Measurements from ENCODE around the gene FILIP1.

Gene FILIP1

DNA sequence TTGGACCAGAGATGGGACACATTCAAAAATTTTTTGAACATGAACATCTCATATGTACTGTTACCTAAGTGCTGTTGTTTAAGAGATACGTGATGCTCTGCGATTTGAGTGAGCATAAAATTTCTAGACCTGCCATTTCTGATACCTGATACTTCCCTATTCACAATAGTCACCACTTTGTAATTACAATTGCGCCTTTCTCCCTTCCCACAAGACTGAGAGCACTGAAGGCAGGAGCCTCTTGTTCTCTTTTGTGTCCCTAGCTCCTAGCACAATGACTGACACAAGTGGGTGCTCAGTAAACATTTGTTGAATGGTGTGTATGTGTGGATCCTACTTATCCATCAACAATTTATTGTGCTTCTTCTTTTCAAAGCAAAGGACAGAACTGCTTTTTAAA lies 116.2 kb downstream of the FILIP1 start:
- no peak for DNase-seq

DNA sequence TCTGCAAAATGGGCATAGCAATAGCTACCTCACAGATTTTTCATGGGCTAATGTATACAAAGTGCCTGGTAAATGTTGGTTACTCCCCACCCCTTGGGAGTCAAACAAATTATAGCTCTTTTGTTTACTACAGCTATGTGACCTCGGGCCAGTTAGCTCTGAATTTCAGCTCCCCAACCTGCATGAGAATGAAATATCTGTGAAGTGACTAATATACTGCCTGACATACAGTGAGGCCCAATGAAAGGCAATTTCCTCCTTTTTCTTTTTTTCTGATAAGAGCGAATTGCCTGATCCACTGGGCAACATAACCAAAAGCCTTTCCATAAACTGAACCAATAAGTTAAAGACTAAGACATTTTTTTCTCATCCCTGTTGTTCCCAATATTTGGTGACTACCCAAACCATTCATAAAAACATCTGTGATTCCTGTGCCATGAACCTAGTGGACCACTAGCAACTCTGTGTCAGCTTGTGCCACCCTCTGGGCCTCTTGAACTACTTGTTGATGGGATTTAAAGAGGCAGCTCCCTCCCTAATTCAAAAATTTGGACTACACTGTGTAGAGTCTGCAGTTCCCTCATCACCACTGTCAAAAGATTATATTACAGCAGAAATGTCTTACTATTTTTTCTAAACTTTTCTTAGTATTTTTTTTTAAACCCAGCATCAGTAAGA lies 117.1 kb downstream of the FILIP1 start:
- DNase-seq, result no peak

DNA sequence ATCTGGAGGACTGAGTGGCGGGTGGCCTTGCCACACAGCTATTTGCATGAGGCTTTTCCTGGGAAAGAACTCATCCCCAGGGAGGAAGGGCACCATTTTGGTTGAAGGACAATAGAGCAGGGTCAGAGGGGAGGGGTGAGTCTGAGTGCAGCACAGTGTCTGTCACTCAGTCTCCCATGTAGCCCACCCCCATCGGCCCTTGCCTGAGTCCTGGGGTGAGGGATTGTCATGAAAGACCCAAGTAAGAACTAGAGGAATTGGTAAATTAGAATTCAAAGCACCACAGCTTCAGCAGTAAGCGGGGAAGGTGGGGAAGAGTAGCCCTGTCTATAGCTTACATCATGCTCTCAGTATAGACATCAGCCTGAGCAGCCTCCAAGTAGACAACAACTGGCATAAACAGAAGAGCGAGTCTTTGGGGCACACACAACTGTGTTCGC lies 118.6 kb downstream of the FILIP1 start:
- no peak for DNase-seq

DNA sequence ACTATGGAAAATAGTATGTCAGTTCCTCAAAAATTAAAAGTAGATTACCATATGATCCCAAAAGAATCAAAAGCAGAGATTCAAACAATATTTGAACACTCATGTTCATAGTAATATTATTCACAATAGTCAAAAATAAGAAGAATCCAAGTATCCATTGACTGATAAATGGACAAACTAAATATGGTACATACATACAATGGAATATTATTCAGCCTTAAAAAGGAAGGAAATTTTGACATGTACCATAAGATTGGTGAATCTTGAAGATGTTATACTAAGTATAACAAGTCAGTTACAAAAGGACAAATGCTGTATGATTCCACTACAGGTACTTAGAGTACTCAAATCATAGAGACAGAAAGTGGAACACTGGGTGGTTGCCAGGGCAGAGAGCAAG lies 120.7 kb downstream of the FILIP1 start:
- no peak for DNase-seq

DNA sequence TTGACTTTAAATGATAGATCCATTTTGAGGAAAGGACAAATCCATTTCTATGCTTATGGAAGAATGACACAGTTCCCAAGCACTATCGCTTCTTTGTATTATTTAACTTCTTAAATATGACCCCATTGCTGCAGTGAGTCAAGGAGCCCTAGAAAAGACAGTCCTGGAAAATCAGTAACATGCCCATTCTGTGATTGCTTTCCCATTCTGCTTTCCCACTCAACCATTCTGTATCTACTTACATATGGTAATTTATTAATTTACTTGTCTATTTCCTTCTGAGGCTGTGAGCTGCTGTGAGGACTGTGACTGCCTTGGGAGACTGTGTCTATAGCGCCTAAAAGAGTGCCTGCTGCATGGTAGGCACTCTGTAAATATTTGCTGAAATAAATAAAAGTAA lies 123.6 kb downstream of the FILIP1 start:
- no peak for DNase-seq

DNA sequence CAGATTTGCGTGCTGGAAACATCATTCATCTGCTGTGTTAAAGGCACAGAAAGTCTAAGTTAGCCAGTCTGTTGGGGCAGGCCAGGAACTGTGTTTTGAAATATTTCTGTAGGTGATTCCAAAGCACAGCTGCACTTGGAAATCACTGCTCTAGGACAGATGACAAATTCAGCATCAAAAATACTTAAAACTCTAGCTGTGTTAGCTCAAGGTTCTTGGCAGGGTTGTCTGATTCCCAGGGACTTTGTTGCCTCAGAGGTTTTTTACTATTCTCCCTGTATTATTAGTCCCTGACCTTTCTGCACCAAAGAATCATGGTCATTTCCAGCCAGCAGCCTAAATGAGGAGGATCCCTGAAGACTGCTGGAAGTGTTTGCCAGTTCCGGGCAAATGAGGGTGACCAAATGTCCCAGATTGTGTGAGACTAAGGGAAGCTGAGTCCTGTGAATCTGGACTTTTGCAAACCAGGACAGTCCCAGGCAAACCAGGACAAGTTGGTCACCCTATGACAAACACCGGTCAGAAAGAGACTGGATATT lies 124.7 kb downstream of the FILIP1 start:
- DNase-seq, result no peak

DNA sequence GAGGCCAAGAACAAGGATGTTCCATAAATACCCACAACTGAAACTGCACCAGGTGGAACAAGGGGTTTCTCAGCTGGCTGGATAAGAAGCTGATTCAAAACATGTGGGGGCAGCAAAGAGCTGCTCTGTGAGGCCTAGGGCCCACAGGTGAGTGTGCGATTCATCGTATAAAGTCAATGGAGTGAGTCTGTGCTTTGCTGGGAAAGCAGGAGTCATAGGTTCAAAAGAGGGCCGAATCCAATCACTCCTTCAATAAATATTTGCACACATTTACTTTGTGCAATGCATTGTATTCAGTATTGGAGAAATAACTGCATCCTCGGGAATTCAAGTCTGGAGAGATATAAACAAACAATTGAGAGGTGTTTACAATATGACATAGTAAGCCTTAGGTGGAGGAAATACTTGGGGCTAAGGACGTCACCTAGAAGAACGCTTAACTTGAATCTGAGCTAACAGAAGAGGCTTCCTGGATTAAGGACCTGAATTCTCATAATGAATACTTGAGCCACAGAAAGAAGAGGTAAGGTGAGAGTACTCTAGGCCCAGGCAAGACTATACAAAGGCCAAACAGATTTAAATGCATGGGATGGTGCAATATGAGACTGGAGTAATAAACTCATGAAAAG lies 125.3 kb downstream of the FILIP1 start:
- DNase-seq, result peak; percentile 4

DNA sequence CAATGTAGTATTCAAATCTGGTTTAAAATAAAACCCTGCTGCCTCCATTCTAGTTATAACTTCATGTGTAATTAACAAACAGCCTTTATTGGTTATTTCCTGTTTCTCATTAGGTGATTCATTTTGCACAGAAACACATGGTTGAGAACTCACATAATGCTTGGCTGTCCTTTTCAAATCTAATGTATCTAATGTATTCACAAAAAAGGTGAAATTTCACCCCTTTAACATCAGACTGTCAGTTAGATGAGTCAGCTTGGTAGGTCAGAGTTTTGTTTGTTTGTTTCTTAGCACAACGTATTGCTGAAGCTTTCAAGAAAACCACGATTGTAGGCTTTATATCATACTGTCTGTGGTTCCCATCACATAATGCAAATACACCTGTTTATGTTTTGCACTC lies 130.3 kb downstream of the FILIP1 start:
- no peak for DNase-seq

DNA sequence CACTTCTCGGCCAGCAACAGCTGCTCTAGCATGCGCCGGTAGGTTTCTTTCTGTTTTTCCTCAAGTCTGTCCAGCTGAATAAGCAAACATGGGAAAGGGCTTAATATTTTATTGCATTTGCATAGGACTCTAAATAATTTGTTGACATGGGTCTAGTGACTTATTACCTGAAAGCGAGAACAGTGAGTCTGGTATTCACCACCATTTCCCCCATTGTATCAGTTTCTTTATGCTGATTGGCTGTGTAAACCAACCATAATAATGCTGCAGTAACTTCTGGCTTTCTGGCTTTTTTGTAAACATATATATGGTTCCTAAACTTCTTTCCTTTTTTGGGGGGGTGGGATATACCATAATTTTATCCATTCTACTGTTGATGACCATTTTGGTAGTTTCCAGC lies 140.0 kb downstream of the FILIP1 start:
- DNase-seq, result no peak

DNA sequence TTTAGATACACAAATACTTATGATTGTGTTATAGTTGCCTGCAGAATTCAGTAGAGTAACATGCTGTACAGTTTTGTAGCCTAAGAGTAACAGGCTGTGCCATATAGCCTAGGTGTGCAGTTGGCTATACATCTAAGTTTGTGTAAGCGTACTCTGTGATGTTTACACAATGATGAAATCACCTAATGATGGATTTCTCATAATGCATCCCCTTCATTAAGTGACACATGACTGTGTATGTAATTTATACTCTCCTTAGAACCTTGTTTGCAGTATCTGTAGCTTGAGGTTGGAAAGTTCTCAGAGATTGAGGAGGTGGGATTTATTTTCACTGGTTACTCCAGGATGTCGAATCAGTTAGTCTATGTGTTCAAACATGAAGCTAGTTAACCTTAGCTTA lies 142.0 kb downstream of the FILIP1 start:
- no peak for DNase-seq

DNA sequence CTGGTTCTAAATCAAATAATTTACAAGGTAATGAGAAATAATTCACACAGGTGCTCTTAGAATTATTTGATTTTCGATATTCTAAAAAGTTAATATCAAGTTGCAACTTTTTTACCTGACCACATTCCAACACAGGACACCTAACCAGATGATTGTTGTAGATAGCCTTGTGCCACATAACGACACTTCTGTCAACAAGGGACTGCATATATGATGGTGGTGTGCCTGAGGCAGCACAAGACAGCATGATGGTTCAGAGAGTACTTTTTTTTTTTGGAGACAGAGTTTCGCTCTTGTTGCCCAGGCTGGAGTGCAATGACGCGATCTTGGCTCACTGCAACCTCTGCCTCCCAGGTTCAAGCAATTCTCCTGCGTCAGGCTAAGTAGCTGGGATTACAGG lies 142.8 kb downstream of the FILIP1 start:
- DNase-seq, result no peak

DNA sequence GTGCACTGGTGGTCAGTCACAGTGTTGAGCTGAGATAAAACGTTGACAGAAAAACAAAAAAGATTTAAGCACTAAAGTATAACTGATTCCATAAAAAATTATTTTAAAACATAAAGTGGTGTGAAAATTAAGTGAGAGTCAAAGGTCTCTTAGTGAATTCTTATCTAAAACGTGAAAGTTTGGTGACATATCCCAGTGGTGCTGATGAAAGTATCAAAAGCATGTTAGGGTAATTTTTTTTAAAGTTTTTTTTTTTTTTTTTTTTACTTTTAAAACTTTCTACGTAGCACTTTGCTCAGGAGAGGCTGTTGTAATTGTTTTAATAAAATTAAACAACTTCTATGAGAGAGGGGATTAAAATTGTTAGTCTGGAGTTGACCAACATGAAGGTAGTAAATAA lies 143.4 kb downstream of the FILIP1 start:
- DNase-seq, result no peak

DNA sequence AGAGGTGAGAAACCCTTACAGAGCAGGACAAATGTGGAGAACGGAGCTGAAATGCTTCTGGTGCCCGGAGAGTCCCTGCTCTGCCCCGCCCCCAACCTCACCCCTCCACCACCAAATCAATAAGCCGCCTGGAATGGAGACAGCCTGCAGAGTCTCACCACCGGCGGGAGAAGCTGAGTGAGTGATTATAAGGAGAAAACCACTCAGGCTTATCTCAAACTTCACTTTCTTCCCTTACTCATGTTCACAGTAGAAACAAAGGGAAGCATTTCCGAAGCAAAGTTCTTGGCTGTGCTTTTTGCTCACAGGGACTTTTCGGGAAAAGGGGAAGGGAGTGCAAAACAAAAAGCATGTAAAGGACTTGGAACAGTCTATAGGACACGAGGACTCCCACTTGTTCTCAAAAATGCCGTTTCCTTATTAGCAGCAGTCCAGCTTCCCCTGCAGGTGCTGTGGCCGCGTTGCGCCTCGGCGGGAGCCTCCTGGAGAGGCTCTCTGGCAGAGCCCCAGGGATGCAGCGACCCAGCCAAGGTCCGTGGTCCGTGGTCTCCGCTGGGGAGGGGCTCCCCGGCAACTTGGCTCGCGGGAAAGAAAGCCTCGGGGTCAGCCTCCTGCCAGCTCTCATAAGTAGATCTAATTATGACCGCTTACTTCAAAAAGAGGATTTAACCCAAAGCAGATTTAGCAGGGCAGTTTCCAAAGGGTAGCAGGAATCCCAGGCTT lies 144.2 kb downstream of the FILIP1 start:
- peak; percentile 3 for DNase-seq

DNA sequence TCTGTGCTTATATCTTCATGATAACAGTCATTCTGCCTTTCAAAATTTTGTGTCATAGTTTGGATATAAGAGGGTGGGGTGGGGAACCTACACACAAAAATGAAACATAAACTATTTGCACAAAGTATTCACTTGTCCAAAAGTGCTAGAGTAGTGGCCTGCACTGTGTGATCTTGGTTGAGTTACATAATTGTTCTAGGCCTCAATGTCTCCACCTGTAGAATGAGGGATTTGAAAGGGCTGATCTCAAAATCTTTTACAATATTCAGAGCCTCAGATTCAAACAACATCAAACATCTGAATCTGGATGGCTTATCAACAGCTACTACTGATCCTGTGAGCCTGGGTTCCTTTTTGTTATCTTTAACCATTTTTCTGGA lies 144.7 kb downstream of the FILIP1 start:
- DNase-seq, result no peak

DNA sequence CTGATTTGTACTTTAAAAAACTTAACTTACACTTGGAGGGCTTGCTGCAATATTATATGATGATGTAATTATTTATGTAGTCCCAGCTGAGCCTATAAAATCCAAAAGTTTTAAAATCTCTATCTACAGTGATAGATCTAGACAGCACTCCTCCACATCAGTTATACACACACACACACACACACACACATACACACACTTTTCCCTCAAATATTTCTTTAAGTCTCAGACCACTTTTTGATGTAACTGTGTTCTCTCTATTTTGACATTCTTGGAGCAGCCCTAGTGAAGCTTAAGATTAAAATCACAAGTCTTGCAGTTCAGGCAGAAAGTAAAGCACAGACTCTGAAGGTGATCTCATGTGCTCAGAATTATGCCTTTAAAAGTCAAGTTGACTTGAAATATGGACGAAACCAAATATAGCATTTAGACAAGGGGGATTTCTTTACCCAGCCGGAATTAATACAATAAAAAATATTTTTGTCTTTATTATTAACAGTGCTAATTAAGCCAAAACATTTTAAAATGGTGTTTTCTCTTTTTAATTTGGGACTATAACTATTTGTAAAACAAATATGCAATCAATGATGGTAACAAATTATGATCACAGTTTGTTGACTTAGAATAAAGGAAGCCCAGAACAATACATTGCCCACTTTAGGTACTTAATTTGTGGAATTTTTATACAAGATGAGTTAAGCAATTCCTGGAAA lies 145.5 kb downstream of the FILIP1 start:
- DNase-seq, result no peak

DNA sequence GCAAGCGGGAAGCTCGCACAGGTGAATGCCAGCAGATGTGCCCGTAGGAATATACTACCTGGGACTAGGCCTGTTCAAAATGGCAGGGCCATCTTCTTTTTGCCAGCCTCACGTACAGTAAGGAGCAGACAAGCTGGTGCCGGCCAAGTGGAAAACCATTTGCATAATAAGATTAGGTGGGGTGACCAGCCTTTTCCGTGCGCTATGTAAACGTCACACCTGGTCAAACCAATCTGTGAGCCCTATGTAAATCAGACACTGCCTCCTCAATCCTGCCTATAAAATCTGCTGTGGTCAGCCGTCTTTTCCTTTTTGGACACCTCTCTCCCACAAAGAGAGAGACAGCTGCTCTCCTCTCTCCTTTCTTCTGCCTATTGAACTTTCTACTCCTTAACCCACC lies 148.2 kb downstream of the FILIP1 start:
- no peak for DNase-seq

DNA sequence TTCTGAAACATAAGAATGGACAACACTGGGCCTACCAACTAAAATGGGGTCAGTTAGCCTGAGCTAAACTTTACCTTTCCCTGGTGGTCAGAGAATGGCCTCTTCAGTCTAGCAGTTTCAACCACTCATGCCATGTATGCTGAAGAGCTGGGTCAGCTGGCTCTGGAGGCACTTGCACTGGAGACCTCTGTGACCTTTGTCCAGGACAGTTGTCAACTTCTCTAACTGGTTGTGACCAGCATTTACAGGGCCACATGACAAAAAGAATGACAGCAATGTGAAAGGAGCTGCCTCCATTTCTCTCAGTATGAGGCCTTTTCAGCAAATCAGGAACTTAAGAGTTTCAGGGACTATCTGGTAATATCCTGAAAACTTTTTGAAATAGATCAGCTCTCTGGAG lies 149.1 kb downstream of the FILIP1 start:
- no peak for DNase-seq

DNA sequence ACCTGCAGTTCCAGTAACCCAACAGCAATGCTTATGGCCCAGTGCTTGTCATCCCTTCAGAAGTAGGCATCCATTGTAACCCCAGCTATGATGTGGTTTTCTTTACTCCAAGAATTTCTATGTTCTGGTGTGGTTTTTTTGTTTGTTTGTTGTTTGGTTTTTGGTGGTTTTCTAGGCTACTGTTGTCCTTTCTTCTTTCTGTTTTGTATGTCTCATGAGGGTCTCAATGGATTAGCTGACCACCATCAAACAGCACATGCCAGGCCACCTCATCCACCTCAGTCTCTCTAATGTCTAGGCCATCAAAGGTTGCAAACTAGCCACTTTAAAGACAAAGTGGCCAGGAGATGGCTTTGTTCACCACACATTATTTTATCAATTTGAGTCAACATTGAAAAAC lies 149.6 kb downstream of the FILIP1 start:
- DNase-seq, result no peak

DNA sequence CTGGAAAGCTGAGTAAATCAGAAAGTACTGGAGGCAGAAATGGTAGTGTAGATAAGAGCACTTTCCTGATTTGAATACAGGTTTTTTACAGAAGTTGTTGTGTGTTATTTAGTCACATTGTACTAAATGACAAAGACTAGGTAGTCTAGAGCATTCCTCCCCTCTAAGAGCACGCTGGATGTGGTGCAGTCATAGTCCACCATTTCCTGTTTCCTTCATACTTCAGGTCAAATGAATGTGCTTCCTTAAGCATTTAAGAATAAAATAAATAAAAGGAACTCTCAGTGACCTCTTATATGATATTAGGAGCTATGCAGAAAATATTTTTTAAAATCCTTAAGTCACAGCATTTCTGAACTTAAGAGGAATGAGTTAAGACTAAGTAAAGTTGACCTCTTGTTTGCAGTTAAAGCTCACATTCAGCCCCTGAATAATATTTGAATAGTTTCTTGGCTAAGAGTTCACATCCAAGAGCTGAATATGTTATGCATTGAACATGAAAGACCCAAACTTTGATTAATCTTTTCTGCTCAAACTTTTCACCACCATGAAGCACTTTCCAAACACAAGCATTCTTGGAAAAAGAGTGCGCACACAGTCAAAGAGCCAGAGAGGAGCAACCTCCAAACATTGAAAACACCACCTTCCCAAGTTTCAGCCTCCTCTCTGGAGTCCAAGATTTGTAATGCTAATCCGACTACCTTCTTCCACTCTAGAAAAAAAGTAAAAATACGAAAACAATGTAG lies 155.6 kb downstream of the FILIP1 start:
- DNase-seq, result no peak

DNA sequence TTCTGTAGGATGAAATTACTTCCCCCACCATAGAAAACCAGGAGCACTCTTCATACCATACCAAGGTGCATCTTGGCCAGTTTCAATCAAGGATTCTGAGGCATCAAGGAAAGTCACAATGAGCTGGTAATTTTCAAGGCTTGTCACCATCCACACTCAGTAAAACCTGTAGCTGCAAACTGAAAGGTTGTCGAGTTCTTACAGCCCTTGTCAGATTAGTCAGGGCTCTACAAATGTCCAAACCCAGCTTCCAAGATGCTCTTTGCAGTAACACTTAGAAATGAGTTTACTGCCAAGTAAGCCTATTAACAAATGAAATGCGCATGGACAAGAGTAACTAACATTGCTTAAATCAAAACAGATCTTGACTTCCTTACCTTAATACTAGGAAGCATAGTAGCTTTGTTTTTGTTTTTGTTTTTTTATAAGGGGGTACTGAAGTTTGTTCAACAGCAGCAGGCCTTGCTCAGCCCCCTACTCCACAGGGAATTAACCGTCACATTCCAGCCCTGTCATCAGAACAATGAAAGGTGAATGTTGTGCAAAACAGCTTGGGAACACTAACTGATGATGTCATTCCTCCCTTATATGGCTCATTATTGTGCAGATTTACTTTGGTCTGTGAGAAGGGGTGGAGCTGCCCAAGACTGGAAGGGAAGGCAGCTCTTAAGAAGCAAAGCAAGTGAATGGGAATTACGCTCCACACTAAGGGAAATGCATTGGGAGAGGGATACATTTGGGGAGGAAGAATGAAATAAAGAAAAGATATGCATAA lies 159.1 kb downstream of the FILIP1 start:
- no peak for DNase-seq

DNA sequence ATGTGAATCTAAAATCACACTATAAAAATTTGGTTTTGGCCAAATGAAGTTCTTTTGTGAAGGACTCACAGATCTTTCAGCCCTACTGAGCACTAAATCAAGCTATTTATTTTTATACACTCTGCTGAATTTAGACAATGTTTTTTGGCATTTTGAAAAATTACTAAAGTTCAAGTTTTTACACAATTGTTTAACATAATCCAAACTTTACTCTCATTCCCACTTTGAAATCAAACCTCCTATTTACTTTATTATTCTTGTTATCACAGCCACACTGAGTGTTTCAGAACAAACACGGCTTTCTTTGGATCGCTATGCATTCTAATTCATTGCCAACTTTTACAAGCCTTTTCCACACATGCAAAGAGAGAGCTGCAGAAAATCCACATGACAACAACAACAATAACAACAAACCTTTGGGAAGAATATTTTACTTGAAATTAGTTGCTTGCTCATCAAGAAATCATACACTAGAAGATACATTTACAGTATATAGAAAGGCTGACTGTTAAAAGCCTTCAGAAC lies 159.9 kb downstream of the FILIP1 start:
- no peak for DNase-seq

DNA sequence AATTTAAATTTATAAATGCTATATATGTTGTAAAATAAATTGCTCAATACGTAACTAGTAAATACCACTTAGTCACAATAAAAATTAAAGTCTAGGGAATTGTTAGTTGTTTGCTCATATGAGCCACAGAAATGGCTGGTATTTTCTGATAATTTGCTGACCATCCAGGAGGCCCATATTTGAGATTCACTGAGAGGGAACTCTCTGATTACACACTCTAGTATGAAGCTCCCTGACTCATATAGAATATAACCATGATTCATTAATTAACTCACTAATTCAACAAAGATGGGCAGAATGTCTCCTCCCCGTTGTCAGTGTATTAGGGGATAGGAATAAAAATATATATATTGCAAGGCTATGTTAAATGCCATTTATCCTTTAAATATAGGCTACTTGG lies 162.4 kb downstream of the FILIP1 start:
- DNase-seq, result no peak

Data from hematopoietic multipotent progenitor cell treated with erythropoietin and hydrocortisone succinate and interleukin-3 and kit ligand, for 6 days (in vitro differentiated cells).